ENCODE results near the gene LOXL1. TPM values are rescaled to one million over a fixed set of nuclear protein-coding genes. Genes with fewer than 3 reads are reported as not detected.

LOXL1 gene
- total and polyA plus RNA-seq, 2 of the 4 experiments (the other 2 are of a cell fraction): 148 to 332 TPM

GRCh38 chr15:73955861-73956742 is 29.8 kb downstream of the LOXL1 start:
- H3K9ac ChIP-seq (ENCODE audit: low read depth, low read length): peak overlapping the region; percentile 33; the same call in 1 of the 2 replicates
- no peak overlapping the region for H3K4me3 ChIP-seq (ENCODE audit: insufficient read depth, low read depth, low read length)
- in situ Hi-C loops (cut with MboI; ENCODE audit: low sequenced_read_pairs) (no loop called here), intact Hi-C loops (cut with micrococcal nuclease) (no loop called here), dilution Hi-C loops (cut with HindIII; ENCODE audit: low sequenced_read_pairs, unreplicated experiment) (no loop called here)
- no peaks in the 10 kb centered on the region for H3K9me3 ChIP-seq (ENCODE audit: control insufficient read depth, insufficient read depth, low read length)
- H3K4ac ChIP-seq (ENCODE audit: low read depth, low read length): peak overlapping the region; percentile 84
- H2BK120ac ChIP-seq (ENCODE audit: low read depth, low read length): peak overlapping the region; percentile 67
- ATAC-seq (ENCODE audit: low read depth) (no peak; the same call in none of the 2 replicates), DNase-seq (no peak)
- H3K79me1 ChIP-seq (ENCODE audit: low read depth in 1 of 2, low read length in 2 of 2): no peaks in the 10 kb centered on the region
- peaks cover 23% of the 10 kb centered on the region for H3K4me1 ChIP-seq (ENCODE audit: control insufficient read depth, insufficient read depth, low read length)
- TF ChIP-seq CTCF (conservative IDR thresholded peaks at IDR 0.05; ENCODE audit: low read depth, low read length): no peak
- TF ChIP-seq BHLHE40 (IDR thresholded peaks at IDR 0.05; ENCODE audit: low read depth, low read length): no peak
- TF ChIP-seq ELK1 (IDR thresholded peaks at IDR 0.05; ENCODE audit: borderline replicate concordance, low read depth, low read length): no peak
- TF ChIP-seq CHD1 (IDR thresholded peaks at IDR 0.05; ENCODE audit: low read depth, low read length): no peak
- TF ChIP-seq USF2 (IDR thresholded peaks at IDR 0.05; ENCODE audit: low read depth, low read length): no peak
- TF ChIP-seq CEBPB (IDR thresholded peaks at IDR 0.05; ENCODE audit: low read depth, low read length): no peak
- TF ChIP-seq POLR2A (IDR thresholded peaks at IDR 0.05; ENCODE audit: low read depth, low read length): no peak
- no peak for TF ChIP-seq RCOR1 (IDR thresholded peaks at IDR 0.05; ENCODE audit: insufficient replicate concordance, low read length)
- no peak for TF ChIP-seq NFE2L2 (IDR thresholded peaks at IDR 0.05; ENCODE audit: low read depth, low read length)
- no peak for TF ChIP-seq SMC3 (IDR thresholded peaks at IDR 0.05; ENCODE audit: low read depth, low read length)
- TF ChIP-seq RFX5 (IDR thresholded peaks at IDR 0.05; ENCODE audit: low read depth, low read length): no peak
- TF ChIP-seq MAFK (IDR thresholded peaks at IDR 0.05; ENCODE audit: low read depth, low read length): no peak
- peak overlapping the region; percentile 66 for H2BK20ac ChIP-seq (ENCODE audit: low read depth, low read length)
- H2AK5ac ChIP-seq (ENCODE audit: low read depth, low read length): peak overlapping the region; percentile 84
- H3K27ac ChIP-seq (ENCODE audit: insufficient read depth, low read length): peak overlapping the region; percentile 6; the same call in 1 of the 2 replicates
- WGBS, 2 experiments (ENCODE audit: extremely low coverage in 2 of 2, insufficient read length in 1 of 2): 100% methylated on average over 1 of the region's 12 CpGs; no CpG with 5 or more reads in 1 of the 2 experiments
- peak overlapping the region; percentile 48 for H3K14ac ChIP-seq (replicated peaks; ENCODE audit: low read depth, low read length)
- H3K23ac ChIP-seq (ENCODE audit: low read depth, low read length): no peak overlapping the region
- peak overlapping the region; percentile 9; the same call in 1 of the 2 replicates for H3K18ac ChIP-seq (ENCODE audit: low read depth, low read length)
- no peak overlapping the region for H3K4me2 ChIP-seq (ENCODE audit: low read depth, low read length)
- H3K27me3 ChIP-seq (ENCODE audit: control insufficient read depth, insufficient read depth, low read length): no peaks in the 10 kb centered on the region
- H2BK15ac ChIP-seq (ENCODE audit: low read depth, low read length): peak overlapping the region; percentile 19; the same call in 1 of the 3 replicates
- no peak overlapping the region; the same call in 1 of the 2 replicates for H4K5ac ChIP-seq (ENCODE audit: low read depth, low read length)
- H3K9me1 ChIP-seq (ENCODE audit: insufficient read depth, low read length): peaks cover 18% of the 10 kb centered on the region
- H2AK9ac ChIP-seq (replicated peaks; ENCODE audit: low read depth, low read length, poor library complexity): peak overlapping the region; percentile 89
- no peak overlapping the region; the same call in 1 of the 2 replicates for H3K56ac ChIP-seq (ENCODE audit: extremely low read depth, insufficient read depth, low read length)
- peak overlapping the region; percentile 85 for H2AFZ ChIP-seq (replicated peaks; ENCODE audit: low read length, poor library complexity)
- peak overlapping the region; percentile 43 to 73; a peak in 2 of 4 replicates for H4K8ac ChIP-seq (ENCODE audit: low read depth in 2 of 2, low read length in 2 of 2)
- peak overlapping the region; percentile 85 for H2BK5ac ChIP-seq (ENCODE audit: low read depth, low read length, poor library complexity, severe bottlenecking)
- peaks cover 15% of the 10 kb centered on the region; the same call in 1 of the 2 replicates for H3K36me3 ChIP-seq (ENCODE audit: control insufficient read depth, insufficient read depth, low read length)
- peak overlapping the region; percentile 63 for H4K91ac ChIP-seq (ENCODE audit: insufficient read depth, low read depth, low read length)
- ChIA-PET POLR2A (ENCODE audit: unreplicated experiment) (interaction anchor here (0.5 to 0.7 kb wide), 2 partner anchors 17 to 22 kb away, joined by 3 to 4 read pairs; no protein-coding TSS in a partner anchor), CTCF (interaction anchor here (0.6 to 1.4 kb wide), 3 partner anchors 8 to 390 kb away, joined by 3 to 4 read pairs (median 4); no protein-coding TSS in a partner anchor)
- H4K20me1 ChIP-seq (ENCODE audit: insufficient read depth, low read length): no peaks in the 10 kb centered on the region
- no TSS peak for BruUV-seq (replicated peaks)
